Activated CD4-positive, CD25-positive, alpha-beta regulatory T cell treated with anti-CD3 and anti-CD28 coated beads, Interleukin-2, amount 50 U/mL, for 24 hours (primary cell): Measurements from ENCODE around the gene PIAS4.
"Not testable (repeated sequence)": the region's sequence is repeated elsewhere in the genome, so short reads cannot be mapped to it uniquely, and the experiment has no call there.

Source experiments
- ATAC-seq, 2 donors: fragments of 150-1000 bp; cut with Tn5 transposase; one replicate each; pipeline ENCODE4 v1.10.0; 2021; ENCODE audit warnings: mild to moderate bottlenecking in 1 of 2, moderate library complexity in 1 of 2

PIAS4 gene

GRCh38 chr19:3998667-3999412, 8.7 kb upstream of the PIAS4 start:
- ATAC-seq: not testable (repeated sequence)

- ATAC-seq: not testable (repeated sequence)
Observed at GRCh38 chr19:4000798-4001197, 6.7 kb upstream of the PIAS4 start.

DNA sequence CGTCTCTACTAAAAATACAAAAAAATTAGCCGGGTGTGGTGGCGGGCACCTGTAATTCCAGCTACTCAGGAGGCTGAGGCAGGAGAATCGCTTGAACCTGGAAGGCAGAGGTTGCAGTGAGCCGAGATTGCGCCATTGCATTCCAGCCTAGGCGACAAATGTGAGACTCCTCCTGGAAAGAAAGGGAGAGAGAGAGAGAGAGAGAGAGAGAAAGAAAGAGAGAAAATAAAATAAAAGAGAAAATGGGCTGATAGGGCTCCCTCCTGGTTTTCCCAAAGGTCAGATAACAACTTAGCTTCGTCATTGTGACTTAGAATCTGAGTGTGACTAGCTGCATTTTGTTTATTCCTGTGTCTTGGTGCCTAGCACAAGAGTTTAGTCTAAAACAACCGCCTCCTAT, 2.1 kb upstream of the PIAS4 start:
- ATAC-seq: not testable (repeated sequence)

DNA sequence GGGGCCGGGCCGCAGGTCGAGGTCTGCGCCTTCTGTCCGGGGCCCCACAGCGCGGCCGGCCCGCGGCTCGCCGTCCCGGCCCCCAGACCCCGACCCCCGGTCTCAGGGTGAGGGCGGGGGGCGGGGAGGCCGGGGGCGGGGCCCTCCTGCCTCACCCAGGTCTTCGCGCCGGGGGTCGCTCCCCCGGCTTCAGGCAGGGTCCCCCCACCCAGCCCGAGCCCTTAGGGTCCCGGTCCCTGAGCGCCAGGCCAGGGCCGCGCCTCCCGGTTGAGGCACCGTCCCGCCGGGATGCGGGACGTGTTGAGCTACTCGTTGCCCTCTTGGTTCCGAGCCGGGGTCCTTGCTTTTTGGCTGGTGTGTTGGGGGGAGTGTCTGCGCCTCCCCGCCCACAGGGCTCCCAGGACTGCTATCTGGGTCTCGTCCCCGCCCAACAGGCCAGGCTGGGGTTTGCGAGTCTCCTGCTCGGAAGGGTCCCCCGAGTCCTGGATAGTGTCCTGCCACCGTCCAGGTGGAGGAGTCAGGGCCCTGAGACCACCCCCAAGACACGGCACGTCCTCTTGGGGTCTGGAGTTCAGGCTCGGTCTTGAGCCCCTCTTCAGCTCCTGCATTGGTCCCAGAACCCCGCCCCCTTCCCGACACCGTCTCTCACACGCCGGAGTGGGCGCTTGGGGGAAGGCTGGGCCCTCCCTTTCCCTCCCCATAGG, 452 bp downstream of the PIAS4 start:
- ATAC-seq: peak; percentile 3

DNA sequence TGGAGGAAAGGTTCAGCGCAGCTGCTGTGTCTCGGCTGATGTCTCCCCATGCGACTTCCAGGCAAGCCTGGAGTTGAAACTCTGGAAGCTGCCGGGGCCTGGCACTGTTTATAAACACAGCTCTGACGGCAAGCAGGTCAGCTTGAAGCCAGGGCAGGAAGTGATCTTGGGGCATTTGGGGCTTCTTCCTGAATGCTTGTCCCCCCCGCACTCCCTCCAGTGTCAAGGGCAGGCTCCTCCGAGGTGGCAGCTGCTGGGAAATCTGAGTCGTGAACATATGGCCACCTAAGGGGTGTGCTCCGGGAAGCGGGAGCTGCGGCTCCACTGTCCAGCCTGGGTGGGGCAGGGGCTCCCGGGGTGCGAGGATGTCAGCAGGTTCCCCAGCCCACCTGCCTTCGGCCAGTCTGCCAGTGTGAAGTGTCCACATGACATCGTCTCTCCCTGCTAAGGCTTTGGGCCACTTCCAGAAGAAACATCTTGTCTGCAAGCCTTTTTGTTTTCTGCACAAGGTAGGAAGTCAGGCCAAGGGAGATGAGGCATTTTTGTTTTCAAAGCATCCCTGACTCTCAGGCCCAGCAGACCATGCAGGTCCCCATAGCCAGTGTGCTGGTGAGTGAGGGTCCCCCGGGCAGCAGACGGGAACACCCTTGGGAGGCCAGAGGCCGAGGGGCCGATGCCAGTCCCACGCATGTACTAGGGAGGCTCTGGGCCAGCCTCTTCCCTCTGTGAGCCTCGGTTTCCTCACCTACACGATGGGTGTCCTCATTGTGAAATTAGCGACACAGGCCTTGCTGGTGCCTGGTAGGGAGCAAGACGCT, 2.7 kb downstream of the PIAS4 start:
- no peak for ATAC-seq

- ATAC-seq: no peak
Observed at GRCh38 chr19:4010808-4011110, 3.2 kb downstream of the PIAS4 start.

- ATAC-seq: not testable (repeated sequence)
Observed at GRCh38 chr19:4011430-4011829, 3.9 kb downstream of the PIAS4 start.

DNA sequence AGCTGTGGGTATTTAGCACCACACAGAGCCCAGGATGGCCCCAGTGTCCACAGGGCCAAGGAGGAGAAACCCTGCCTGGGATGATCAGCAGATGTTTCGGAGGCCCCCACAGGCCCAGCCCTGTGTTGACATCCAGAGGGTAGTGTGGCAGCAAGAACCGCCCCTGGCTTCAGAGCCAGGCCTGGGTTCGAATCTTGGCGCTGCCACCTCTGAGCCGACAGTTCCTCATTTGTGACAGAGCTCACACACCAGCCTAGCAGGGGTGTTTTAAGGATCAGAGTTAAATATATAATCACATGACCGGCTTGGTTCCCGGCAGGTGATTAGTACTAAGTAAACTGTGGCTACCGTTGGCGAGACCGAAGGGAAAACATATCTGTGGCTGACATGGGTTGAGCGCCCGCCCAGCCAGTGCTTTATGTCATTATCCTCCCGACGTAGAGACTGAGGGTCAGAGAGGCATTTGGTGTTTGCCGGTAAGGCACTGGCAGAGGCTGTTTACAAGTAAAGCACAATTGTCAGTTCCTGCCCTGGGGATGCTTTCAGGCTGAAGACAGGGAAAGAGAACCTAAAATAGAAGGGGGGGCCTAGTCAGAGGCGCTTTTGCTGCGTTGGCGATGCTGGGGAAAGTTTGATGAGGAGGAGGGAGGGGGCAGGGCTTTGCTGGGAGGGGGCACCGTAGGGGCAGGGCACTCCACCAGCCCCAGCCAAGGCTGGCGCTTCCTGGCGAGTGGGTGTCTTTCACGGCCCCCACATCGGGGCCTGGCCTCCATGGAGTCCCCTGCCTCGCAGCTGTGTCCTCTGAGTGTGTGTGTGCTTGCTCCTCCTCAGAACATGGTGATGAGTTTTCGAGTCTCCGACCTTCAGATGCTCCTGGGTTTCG, 4.8 kb downstream of the PIAS4 start:
- ATAC-seq: no peak

GRCh38 chr19:4012975-4013634, 5.6 kb downstream of the PIAS4 start:
- no peak for ATAC-seq

GRCh38 chr19:4013886-4014540, 6.5 kb downstream of the PIAS4 start:
- no peak for ATAC-seq

- peak in 1 of 2 donors; percentile 44 for ATAC-seq
Observed at GRCh38 chr19:4014541-4015491, 7.3 kb downstream of the PIAS4 start.

DNA sequence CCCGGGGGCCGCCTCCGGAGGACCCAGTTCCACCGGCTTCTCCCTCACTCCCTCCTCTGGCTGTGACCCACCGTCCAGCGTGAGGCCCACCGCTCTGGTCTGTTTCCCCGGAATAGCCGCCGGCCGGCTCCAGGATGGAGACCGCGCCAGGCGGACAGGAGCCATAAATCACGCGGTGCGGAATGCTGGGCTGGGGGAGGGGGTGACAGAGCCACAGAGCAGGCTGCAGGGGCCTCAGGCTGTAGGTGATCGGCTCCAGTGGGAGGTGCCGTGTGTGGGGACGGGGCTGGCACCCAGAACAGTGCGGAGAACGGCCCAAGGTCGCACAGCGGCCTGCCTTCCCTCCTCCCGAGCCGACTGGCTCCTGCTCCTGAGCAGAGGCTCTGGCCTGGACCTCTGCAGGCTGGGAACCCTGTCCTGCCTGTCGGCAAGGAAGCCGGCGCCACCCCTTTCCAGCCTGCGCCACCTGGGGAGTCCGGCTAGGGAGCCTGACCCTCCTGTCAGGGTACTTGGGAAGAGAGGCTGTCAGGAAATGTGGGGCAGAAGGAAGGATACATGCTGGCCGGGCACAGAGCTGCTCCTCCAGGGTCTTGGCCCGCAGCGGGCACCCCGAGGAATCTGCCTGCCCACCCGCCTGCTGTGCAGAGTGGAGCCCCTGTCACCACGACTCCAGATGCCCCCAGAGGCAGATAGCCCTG, 8.3 kb downstream of the PIAS4 start:
- ATAC-seq: no peak

DNA sequence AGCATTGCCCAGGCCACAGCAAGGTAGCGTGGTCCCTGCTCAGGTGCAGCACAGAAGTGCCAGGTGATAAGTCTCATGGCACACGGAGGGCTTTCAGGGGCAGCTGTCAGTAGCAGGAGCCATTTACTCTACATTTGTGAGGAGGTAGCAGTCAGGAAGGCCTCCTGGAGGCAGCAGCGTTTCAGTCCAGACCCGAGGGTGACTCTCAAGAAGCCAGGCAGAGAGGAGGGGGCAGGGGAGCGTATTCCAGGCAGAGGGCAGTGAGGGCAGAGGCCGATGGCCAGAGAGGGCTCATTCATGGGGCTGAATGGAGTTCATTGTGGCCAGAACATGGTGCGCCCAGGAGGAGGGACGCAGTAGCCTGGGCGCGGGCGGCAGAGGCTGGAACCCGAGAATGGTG, 8.9 kb downstream of the PIAS4 start:
- no peak for ATAC-seq

DNA sequence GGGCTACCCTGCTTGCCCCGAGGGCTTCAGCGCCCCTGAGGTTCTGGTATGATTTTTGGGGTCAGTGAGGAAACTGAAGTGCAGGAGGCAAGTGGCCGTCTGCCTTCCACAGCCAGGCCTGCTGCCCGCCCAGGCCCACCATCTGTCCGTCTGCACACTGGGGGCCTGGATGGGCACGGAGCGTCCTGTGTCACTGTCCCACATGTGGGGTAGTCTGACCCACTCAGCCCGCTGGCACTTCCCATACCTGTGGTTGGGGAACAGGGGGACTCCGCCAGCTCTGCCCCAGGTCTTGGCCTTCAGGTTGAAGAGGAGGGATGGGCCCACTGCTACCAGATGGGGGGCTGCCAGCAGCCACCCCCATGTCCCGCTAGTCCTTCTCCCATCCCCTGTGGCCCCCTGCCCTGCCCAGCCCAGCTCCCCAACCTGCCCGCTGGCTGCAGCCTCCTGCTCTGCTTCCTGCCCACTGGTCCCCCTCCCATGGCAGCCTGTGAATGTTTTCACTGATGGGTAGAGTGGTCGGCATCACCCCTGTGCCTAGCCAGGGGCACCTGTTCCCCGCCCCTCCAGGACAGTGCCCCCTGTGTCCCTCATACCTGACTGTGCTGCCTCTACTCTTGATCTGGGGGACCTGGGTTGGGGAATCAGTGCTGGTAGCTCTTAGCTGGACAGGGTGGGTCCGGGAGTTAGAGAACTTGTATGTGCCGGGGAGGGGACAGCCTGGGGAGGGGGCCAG, 9.5 kb downstream of the PIAS4 start:
- ATAC-seq: no peak

DNA sequence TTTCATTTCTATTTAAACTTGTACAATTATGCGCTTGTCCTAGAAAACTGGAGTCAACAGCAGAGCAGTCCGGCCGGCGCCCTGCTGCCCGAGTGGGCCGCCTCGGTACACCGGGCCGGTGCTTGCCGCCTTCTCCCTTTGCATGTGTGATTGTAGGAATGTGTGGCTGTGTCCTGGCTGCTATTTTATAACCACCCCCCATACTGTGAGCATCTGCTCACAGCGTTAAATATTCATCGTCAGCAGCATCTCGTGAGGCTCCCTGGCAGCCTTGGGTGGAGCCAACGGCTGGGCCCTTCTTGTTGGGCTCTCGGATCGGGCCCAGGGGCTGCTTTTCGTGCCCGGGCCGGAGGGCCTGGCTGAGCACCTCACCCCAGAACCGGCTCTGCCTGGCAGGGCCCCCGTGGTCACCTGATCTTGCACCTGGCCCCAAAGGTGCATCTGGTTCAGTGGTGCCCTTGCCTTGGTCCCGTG, 10.6 kb downstream of the PIAS4 start:
- no peak for ATAC-seq

DNA sequence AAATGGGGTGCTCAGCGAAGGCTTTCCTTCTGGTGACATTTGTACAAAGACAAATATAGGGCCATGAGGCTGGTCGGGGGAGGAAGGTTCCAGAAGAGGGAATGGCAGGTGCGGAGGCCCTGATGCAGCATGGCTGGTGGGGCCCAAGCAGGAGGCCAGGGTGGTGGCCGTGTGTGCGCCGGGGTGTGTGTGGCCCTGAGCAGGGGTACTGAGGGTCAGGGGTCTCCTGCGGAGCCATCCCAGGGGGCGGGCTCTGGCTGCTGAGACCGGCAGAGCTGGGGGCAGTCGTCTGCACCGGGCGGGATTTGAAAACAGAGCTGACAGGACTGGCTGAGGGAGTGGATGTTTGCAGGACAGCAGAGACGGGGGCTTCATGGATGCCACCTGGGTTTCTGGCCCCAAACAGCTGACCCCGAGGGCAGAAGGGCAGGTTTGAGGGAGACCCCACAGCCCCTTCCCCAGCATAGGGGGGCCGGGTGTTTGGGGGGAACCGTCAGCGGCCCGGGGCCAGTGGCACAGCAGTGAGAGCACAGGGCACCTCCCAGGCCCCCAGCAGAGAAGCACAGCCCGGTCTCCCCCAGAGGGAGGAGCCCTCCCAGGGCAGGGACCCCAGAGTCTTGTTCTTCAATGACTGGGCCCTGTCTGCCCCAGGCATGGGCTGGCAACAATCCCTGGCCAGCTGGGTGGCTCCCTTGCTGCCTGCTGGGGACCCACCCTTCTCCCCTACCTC, 11.4 kb downstream of the PIAS4 start:
- no peak for ATAC-seq

DNA sequence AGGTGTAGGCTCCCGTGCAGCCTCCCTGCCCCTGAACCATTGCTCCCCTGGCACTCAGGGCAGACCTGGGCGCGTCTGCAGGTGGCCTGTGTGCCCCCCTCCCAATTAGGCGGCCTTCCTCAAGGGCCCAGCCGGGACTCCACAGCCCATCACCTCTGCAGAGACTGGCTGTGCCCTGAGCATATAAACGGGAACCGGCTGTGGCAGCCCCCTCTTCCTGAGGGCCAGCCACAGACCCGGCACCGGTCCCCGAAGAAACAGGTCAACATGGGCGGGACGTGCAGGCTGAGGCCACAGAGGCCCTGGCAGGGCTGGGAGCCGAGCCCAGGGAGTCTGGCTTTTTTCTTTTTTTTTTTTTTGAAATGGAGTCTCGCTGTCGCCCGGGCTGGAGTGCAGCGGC, 12.0 kb downstream of the PIAS4 start:
- ATAC-seq: no peak
